Measurements from ENCODE around the gene ATG5.

ATG5 gene

GRCh38 chr6:106149472-106150069, 176.0 kb downstream of the ATG5 start:
- no peak overlapping the region for H3K4me2 ChIP-seq (ENCODE audit: low read length)
- H3K27me3 ChIP-seq (ENCODE audit: control insufficient read depth, low read length): peaks cover 10% of the 10 kb centered on the region; the same call in 1 of the 2 replicates
- H3K79me2 ChIP-seq (ENCODE audit: control insufficient read depth, low read length): no peaks in the 10 kb centered on the region
- TF ChIP-seq CTCF (IDR thresholded peaks at IDR 0.05; ENCODE audit: low read depth, low read length, poor library complexity, severe bottlenecking) (no peak), EZH2phosphoT487 (IDR thresholded peaks at IDR 0.05; ENCODE audit: borderline replicate concordance, low read length) (no peak)
- no peak overlapping the region for H3K4me3 ChIP-seq (ENCODE audit: low read length)
- no peaks in the 10 kb centered on the region for H3F3A ChIP-seq (ENCODE audit: control insufficient read depth, insufficient read depth)
- H3K9me3 ChIP-seq (ENCODE audit: control insufficient read depth, insufficient read depth, low read length): no peaks in the 10 kb centered on the region
- H3K9me2 ChIP-seq (replicated peaks; ENCODE audit: control insufficient read depth, low read length): no peaks in the 10 kb centered on the region
- H4K20me1 ChIP-seq (ENCODE audit: control insufficient read depth, insufficient read depth, low read depth, low read length): no peaks in the 10 kb centered on the region
- H3K36me3 ChIP-seq (ENCODE audit: control insufficient read depth, low read length): no peaks in the 10 kb centered on the region
- no peaks in the 10 kb centered on the region for H3K4me1 ChIP-seq (ENCODE audit: control insufficient read depth, low read length)
- H3K27ac ChIP-seq (ENCODE audit: low read depth, low read length): no peak overlapping the region

GRCh38 chr6:106147476-106147875, 178.1 kb downstream of the ATG5 start:
- TF ChIP-seq EZH2phosphoT487 (IDR thresholded peaks at IDR 0.05; ENCODE audit: borderline replicate concordance, low read length): no peak
- H3K4me2 ChIP-seq (ENCODE audit: low read length): no peak overlapping the region
- no peak overlapping the region for H3K4me3 ChIP-seq (ENCODE audit: low read length)
- H3K79me2 ChIP-seq (ENCODE audit: control insufficient read depth, low read length): no peaks in the 10 kb centered on the region
- H3K27ac ChIP-seq (ENCODE audit: low read depth, low read length): no peak overlapping the region
- no peaks in the 10 kb centered on the region for H3F3A ChIP-seq (ENCODE audit: control insufficient read depth, insufficient read depth)
- H4K20me1 ChIP-seq (ENCODE audit: control insufficient read depth, insufficient read depth, low read depth, low read length): no peaks in the 10 kb centered on the region
- H3K27me3 ChIP-seq (ENCODE audit: control insufficient read depth, low read length): peaks cover 10% of the 10 kb centered on the region; the same call in 1 of the 2 replicates
- no peaks in the 10 kb centered on the region for H3K4me1 ChIP-seq (ENCODE audit: control insufficient read depth, low read length)
- H3K9me2 ChIP-seq (replicated peaks; ENCODE audit: control insufficient read depth, low read length): no peaks in the 10 kb centered on the region
- H3K36me3 ChIP-seq (ENCODE audit: control insufficient read depth, low read length): no peaks in the 10 kb centered on the region
- H3K9me3 ChIP-seq (ENCODE audit: control insufficient read depth, insufficient read depth, low read length): no peaks in the 10 kb centered on the region

GRCh38 chr6:106146852-106147351, 178.7 kb downstream of the ATG5 start:
- H3K4me1 ChIP-seq (ENCODE audit: control insufficient read depth, low read length): peaks cover 3% of the 10 kb centered on the region
- H4K20me1 ChIP-seq (ENCODE audit: control insufficient read depth, insufficient read depth, low read depth, low read length): no peaks in the 10 kb centered on the region
- no peak overlapping the region for H3K4me2 ChIP-seq (ENCODE audit: low read length)
- H3K36me3 ChIP-seq (ENCODE audit: control insufficient read depth, low read length): no peaks in the 10 kb centered on the region
- no peaks in the 10 kb centered on the region for H3K9me2 ChIP-seq (replicated peaks; ENCODE audit: control insufficient read depth, low read length)
- no peak overlapping the region for H3K4me3 ChIP-seq (ENCODE audit: low read length)
- H3K27me3 ChIP-seq (ENCODE audit: control insufficient read depth, low read length): peaks cover 10% of the 10 kb centered on the region; the same call in 1 of the 2 replicates
- no peaks in the 10 kb centered on the region for H3K79me2 ChIP-seq (ENCODE audit: control insufficient read depth, low read length)
- no peak for TF ChIP-seq CTCF (IDR thresholded peaks at IDR 0.05; ENCODE audit: low read depth, low read length, poor library complexity, severe bottlenecking)
- TF ChIP-seq EZH2phosphoT487 (IDR thresholded peaks at IDR 0.05; ENCODE audit: borderline replicate concordance, low read length): no peak
- H3F3A ChIP-seq (ENCODE audit: control insufficient read depth, insufficient read depth): no peaks in the 10 kb centered on the region
- no peaks in the 10 kb centered on the region for H3K9me3 ChIP-seq (ENCODE audit: control insufficient read depth, insufficient read depth, low read length)
- no peak overlapping the region for H3K27ac ChIP-seq (ENCODE audit: low read depth, low read length)

GRCh38 chr6:106145741-106146227, 179.8 kb downstream of the ATG5 start:
- H3K4me1 ChIP-seq (ENCODE audit: control insufficient read depth, low read length): peaks cover 10% of the 10 kb centered on the region
- H3K27ac ChIP-seq (ENCODE audit: low read depth, low read length): no peak overlapping the region
- no peaks in the 10 kb centered on the region for H3K79me2 ChIP-seq (ENCODE audit: control insufficient read depth, low read length)
- no peaks in the 10 kb centered on the region for H3K9me3 ChIP-seq (ENCODE audit: control insufficient read depth, insufficient read depth, low read length)
- H3F3A ChIP-seq (ENCODE audit: control insufficient read depth, insufficient read depth): no peaks in the 10 kb centered on the region
- TF ChIP-seq EZH2phosphoT487 (IDR thresholded peaks at IDR 0.05; ENCODE audit: borderline replicate concordance, low read length) (no peak), CTCF (IDR thresholded peaks at IDR 0.05; ENCODE audit: low read depth, low read length, poor library complexity, severe bottlenecking) (no peak)
- no peaks in the 10 kb centered on the region for H4K20me1 ChIP-seq (ENCODE audit: control insufficient read depth, insufficient read depth, low read depth, low read length)
- H3K27me3 ChIP-seq (ENCODE audit: control insufficient read depth, low read length): peaks cover 10% of the 10 kb centered on the region; the same call in 1 of the 2 replicates
- H3K36me3 ChIP-seq (ENCODE audit: control insufficient read depth, low read length): no peaks in the 10 kb centered on the region
- no peak overlapping the region for H3K4me2 ChIP-seq (ENCODE audit: low read length)
- no peaks in the 10 kb centered on the region for H3K9me2 ChIP-seq (replicated peaks; ENCODE audit: control insufficient read depth, low read length)
- H3K4me3 ChIP-seq (ENCODE audit: low read length): no peak overlapping the region

All from DOHH2 (cell line).